WERI-Rb-1 (cell line): Measurements from ENCODE around the gene TSPAN18.

Source experiments
- DNase-seq: peaks from one replicate; pipeline ENCODE4 v3.0.0-alpha.2; 2020
- H3K27ac ChIP-seq: fragments of 250-450 bp; sonication (Bioruptor Pico); 2 replicates; pipeline ENCODE4 v1.5.1; 2020; ENCODE audit warnings: mild to moderate bottlenecking, moderate library complexity
- H3K27me3 ChIP-seq: fragments of 250-450 bp; sonication (Bioruptor Pico); 2 replicates; pipeline ENCODE4 v1.5.1; 2021; ENCODE audit warnings: mild to moderate bottlenecking, low read depth, moderate library complexity; ENCODE audit not compliant: insufficient read depth, severe bottlenecking
- H3K36me3 ChIP-seq: fragments of 250-450 bp; sonication (Bioruptor Pico); 2 replicates; pipeline ENCODE4 v1.5.1; 2020; ENCODE audit warnings: mild to moderate bottlenecking, moderate library complexity
- H3K4me3 ChIP-seq: 2 replicates; pipeline ENCODE4 v1.5.1; 2011; ENCODE audit warnings: low read depth, mild to moderate bottlenecking, control low read depth, low read length
- H3K9me3 ChIP-seq: fragments of 250-450 bp; sonication (Bioruptor Pico); 2 replicates; pipeline ENCODE4 v1.5.1; 2021; ENCODE audit warnings: mild to moderate bottlenecking, moderate library complexity; ENCODE audit not compliant: severe bottlenecking
- CTCF ChIP-seq: IDR thresholded peaks from 2 replicates; pipeline ENCODE4 v1.5.1; 2011; ENCODE audit warnings: low read depth, mild to moderate bottlenecking, control low read depth, inconsistent platforms, low read length

The TSPAN18 gene

DNA sequence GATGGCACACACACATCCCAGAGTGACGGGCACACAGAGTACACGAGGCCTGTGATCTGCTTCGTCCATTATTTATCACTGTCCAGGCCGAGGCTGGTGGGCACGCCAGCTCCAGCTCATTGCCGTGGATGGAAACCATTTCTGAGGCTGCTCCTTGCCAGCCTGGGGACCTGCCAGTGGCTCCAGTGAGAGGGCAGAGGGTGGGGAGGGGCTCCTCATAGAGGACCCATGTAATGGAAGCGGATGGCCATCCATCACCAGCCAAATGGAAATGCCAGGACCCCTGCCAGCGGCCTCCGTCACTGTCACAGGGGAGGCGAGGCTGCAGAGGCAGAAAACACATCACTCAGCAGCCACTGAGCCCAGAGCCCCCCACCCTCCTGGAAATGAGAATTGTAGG is 188.2 kb downstream of the TSPAN18 start:
- peaks cover 8% of the 10 kb centered on the region; the same call in 1 of the 2 replicates for H3K36me3 ChIP-seq

DNA sequence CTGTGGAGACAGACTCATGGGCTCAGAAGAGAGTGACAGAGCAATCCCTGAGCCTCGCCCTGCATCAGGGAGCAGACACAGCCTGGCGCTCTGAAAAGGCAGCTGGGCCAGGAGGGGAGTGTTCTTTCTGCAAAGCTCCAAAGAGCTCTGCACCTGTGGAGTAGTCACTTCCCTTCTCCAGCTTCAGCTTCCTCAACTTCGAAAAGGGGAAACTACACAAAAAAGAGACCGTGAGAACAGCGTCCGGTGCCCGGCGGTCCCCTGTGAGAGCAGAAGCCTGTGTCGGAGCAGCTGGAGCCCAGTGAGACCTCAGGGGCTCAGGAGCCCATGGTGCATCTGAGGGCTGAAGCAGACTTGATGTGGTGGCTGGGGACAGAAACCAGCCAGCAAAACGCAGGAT is 188.9 kb downstream of the TSPAN18 start:
- no peaks in the 10 kb centered on the region for H3K27me3 ChIP-seq
- TF ChIP-seq CTCF = no peak
- no peaks in the 10 kb centered on the region for H3K9me3 ChIP-seq
- H3K27ac ChIP-seq = no peak overlapping the region
- H3K36me3 ChIP-seq = peaks cover 2% of the 10 kb centered on the region; the same call in 1 of the 2 replicates
- no peak for DNase-seq
- H3K4me3 ChIP-seq = no peak overlapping the region

More for the DNA sequence above, 188.2 kb downstream of the TSPAN18 start:
- Histone ChIP-seq H3K9me3 (no peaks in the 10 kb centered on the region), H3K27me3 (no peaks in the 10 kb centered on the region), H3K27ac (no peak overlapping the region), H3K4me3 (no peak overlapping the region)
- no peak for TF ChIP-seq CTCF
- no peak for DNase-seq

GRCh38 chr11:44916331-44916730 is 189.6 kb downstream of the TSPAN18 start:
- Histone ChIP-seq H3K27me3 (no peaks in the 10 kb centered on the region), H3K9me3 (no peaks in the 10 kb centered on the region), H3K27ac (no peak overlapping the region), H3K36me3 (no peaks in the 10 kb centered on the region), H3K4me3 (no peak overlapping the region)
- TF ChIP-seq CTCF = no peak
- DNase-seq = no peak

DNA sequence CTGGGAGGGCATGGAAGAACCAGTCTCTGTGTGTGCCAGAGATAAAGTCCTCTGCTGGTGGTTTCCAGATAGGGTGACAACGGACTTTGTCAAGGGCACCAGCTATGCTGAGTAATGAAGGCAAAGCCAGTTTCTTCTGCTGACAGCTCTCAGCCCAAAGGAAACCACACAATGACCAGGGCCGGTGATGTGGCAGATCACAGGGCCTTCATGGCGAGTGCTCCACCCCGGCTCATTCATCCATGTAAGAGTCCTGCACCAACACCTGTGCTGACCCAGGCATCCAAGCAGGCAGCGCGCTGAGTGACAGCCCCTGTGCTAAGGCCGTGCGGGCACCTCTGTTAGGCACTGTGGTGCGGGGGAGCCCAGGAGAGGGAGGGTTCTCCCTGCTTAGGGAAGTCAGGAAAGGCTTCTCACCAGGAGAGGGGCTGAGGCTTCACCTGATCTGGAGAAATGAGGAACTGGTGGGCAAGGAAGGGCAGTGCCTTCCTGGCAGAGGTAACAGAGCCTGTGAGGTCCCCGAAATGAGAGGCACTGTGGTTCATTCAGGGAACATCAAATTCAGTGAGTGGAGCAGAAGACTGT is 190.1 kb downstream of the TSPAN18 start:
- H3K4me3 ChIP-seq = no peak overlapping the region
- H3K36me3 ChIP-seq = no peaks in the 10 kb centered on the region
- H3K9me3 ChIP-seq = no peaks in the 10 kb centered on the region
- H3K27ac ChIP-seq = no peak overlapping the region
- DNase-seq = no peak
- no peaks in the 10 kb centered on the region for H3K27me3 ChIP-seq
- TF ChIP-seq CTCF = no peak

- DNase-seq = no peak
- Histone ChIP-seq H3K9me3 (no peaks in the 10 kb centered on the region), H3K4me3 (no peak overlapping the region), H3K27ac (no peak overlapping the region), H3K36me3 (no peaks in the 10 kb centered on the region), H3K27me3 (no peaks in the 10 kb centered on the region)
- TF ChIP-seq CTCF = no peak
Measured at GRCh38 chr11:44917741-44918140, 191.0 kb downstream of the TSPAN18 start.

GRCh38 chr11:44920451-44920850 is 193.7 kb downstream of the TSPAN18 start:
- TF ChIP-seq CTCF = no peak

More at GRCh38 chr11:44920451-44920850, 193.7 kb downstream of the TSPAN18 start:
- H3K4me3 ChIP-seq = no peak overlapping the region
- H3K27ac ChIP-seq = no peak overlapping the region
- H3K27me3 ChIP-seq = no peaks in the 10 kb centered on the region
- DNase-seq = no peak
- H3K9me3 ChIP-seq = no peaks in the 10 kb centered on the region
- H3K36me3 ChIP-seq = no peaks in the 10 kb centered on the region
